Measurements from ENCODE around the gene PHF2. TPM values are rescaled to one million over a fixed set of nuclear protein-coding genes. Genes with fewer than 3 reads are reported as not detected.

PHF2 gene
- total RNA-seq, 2 donors from 2014 or later = 32.4 to 32.9 TPM

GRCh38 chr9:93543117-93543516 is 33.3 kb upstream of the PHF2 start:
- no peak overlapping the region for H3K27ac ChIP-seq
- intact Hi-C loops (cut with DNase I) = no loop called here
- DNase-seq (ENCODE audit: low spot score) = no peak
- H3K27me3 ChIP-seq (replicated peaks; ENCODE audit: insufficient read depth) = no peaks in the 10 kb centered on the region
- WGBS = 96% methylated on average over 9 of the region's 9 CpGs
- no peaks in the 10 kb centered on the region for H3K9me3 ChIP-seq
- H3K4me3 ChIP-seq = no peak overlapping the region
- no peaks in the 10 kb centered on the region for H3K36me3 ChIP-seq
- no peaks in the 10 kb centered on the region for H3K4me1 ChIP-seq (replicated peaks)
- TF ChIP-seq POLR2A (IDR thresholded peaks at IDR 0.05) (no peak), POLR2AphosphoS5 (IDR thresholded peaks at IDR 0.05) (no peak), CTCF (IDR thresholded peaks at IDR 0.05) (no peak)

GRCh38 chr9:93546356-93546755 is 30.0 kb upstream of the PHF2 start:
- Histone ChIP-seq H3K27me3 (replicated peaks; ENCODE audit: insufficient read depth) (no peaks in the 10 kb centered on the region), H3K27ac (no peak overlapping the region), H3K4me1 (replicated peaks) (no peaks in the 10 kb centered on the region), H3K36me3 (no peaks in the 10 kb centered on the region), H3K9me3 (no peaks in the 10 kb centered on the region), H3K4me3 (no peak overlapping the region)
- TF ChIP-seq CTCF (IDR thresholded peaks at IDR 0.05) = no peak
- no peak for TF ChIP-seq POLR2AphosphoS5 (IDR thresholded peaks at IDR 0.05)
- no peak for TF ChIP-seq POLR2A (IDR thresholded peaks at IDR 0.05)
- intact Hi-C loops (cut with DNase I) = no loop called here
- no peak for DNase-seq (ENCODE audit: low spot score)
- 91% methylated on average over 11 of the region's 11 CpGs for WGBS

GRCh38 chr9:93549611-93550010 is 26.8 kb upstream of the PHF2 start:
- DNase-seq (ENCODE audit: low spot score) = no peak
- H3K27ac ChIP-seq = no peak overlapping the region
- WGBS = 21% methylated on average over 5 of the region's 5 CpGs
- H3K9me3 ChIP-seq = no peaks in the 10 kb centered on the region
- H3K4me3 ChIP-seq = no peak overlapping the region
- intact Hi-C loops (cut with DNase I) = no loop called here
- no peak for TF ChIP-seq POLR2A (IDR thresholded peaks at IDR 0.05)
- TF ChIP-seq CTCF (IDR thresholded peaks at IDR 0.05) = no peak
- TF ChIP-seq POLR2AphosphoS5 (IDR thresholded peaks at IDR 0.05) = peak; percentile 29
- H3K27me3 ChIP-seq (replicated peaks; ENCODE audit: insufficient read depth) = no peaks in the 10 kb centered on the region
- H3K36me3 ChIP-seq = no peaks in the 10 kb centered on the region
- H3K4me1 ChIP-seq (replicated peaks) = no peaks in the 10 kb centered on the region

- Histone ChIP-seq H3K4me1 (replicated peaks) (no peaks in the 10 kb centered on the region), H3K27me3 (replicated peaks; ENCODE audit: insufficient read depth) (no peaks in the 10 kb centered on the region), H3K9me3 (no peaks in the 10 kb centered on the region), H3K36me3 (peaks cover 0 to 3% of the 10 kb centered on the region in 2 donors), H3K4me3 (no peak overlapping the region), H3K27ac (no peak overlapping the region)
- DNase-seq (ENCODE audit: low spot score) = no peak
- no peak for TF ChIP-seq POLR2AphosphoS5 (IDR thresholded peaks at IDR 0.05)
- no peak for TF ChIP-seq POLR2A (IDR thresholded peaks at IDR 0.05)
- TF ChIP-seq CTCF (IDR thresholded peaks at IDR 0.05) = no peak
- WGBS = 100% methylated on average over 1 of the region's 1 CpG
- intact Hi-C loops (cut with DNase I) = no loop called here
Observed at GRCh38 chr9:93552923-93553322, 23.5 kb upstream of the PHF2 start.

- DNase-seq (ENCODE audit: low spot score) = no peak
- H3K27ac ChIP-seq = no peak overlapping the region
- no peaks in the 10 kb centered on the region for H3K27me3 ChIP-seq (replicated peaks; ENCODE audit: insufficient read depth)
- TF ChIP-seq POLR2AphosphoS5 (IDR thresholded peaks at IDR 0.05) (no peak), CTCF (IDR thresholded peaks at IDR 0.05) (no peak), POLR2A (IDR thresholded peaks at IDR 0.05) (no peak)
- no peaks in the 10 kb centered on the region for H3K4me1 ChIP-seq (replicated peaks)
- WGBS = 76% methylated on average over 4 of the region's 4 CpGs
- H3K4me3 ChIP-seq = no peak overlapping the region
- intact Hi-C loops (cut with DNase I) = no loop called here
- H3K9me3 ChIP-seq = no peaks in the 10 kb centered on the region
- H3K36me3 ChIP-seq = peaks cover 0 to 9% of the 10 kb centered on the region in 2 donors
Observed at GRCh38 chr9:93555370-93555769, 21.0 kb upstream of the PHF2 start.
